ENCODE data around the gene SUMF1. TPM values are rescaled to one million over a fixed set of nuclear protein-coding genes. Genes with fewer than 3 reads are reported as not detected.

The SUMF1 gene
- 35.5 TPM for polyA plus RNA-seq (2013, experiment 1 of 2)
- polyA plus RNA-seq (2013, experiment 2 of 2), result 37.0 TPM

- H4K8ac ChIP-seq (ENCODE audit: low read length), result peak within 1 kb of the TSS; percentile 99
- H3K4me3 ChIP-seq (ENCODE audit: insufficient read depth in 1 of 2, low read depth in 1 of 2, low read length in 2 of 2), result peak within 1 kb of the TSS; percentile 89 to 97
- H3K23ac ChIP-seq (ENCODE audit: low read length in 2 of 2), result no peak within 1 kb of the TSS
- H2AK5ac ChIP-seq (ENCODE audit: low read length, severe bottlenecking), result no peak within 1 kb of the TSS
- no peak within 1 kb of the TSS for H3K27ac ChIP-seq (ENCODE audit: low read length, poor library complexity, severe bottlenecking)
- peak within 1 kb of the TSS; percentile 78 for H2AFZ ChIP-seq (ENCODE audit: low read depth, low read length)
- H3K4me2 ChIP-seq (ENCODE audit: low read length, poor library complexity, severe bottlenecking), result peak within 1 kb of the TSS; percentile 62
- no peaks in the 10 kb centered on the region for H3K36me3 ChIP-seq (ENCODE audit: control insufficient read depth in 1 of 2, insufficient read depth in 2 of 2, low read depth in 1 of 2, low read length in 2 of 2)
- peak within 1 kb of the TSS; percentile 80 to 93 for H3K4ac ChIP-seq (ENCODE audit: low read depth in 1 of 2, low read length in 2 of 2)
- H3K79me1 ChIP-seq (replicated peaks; ENCODE audit: low read length, poor library complexity, severe bottlenecking), result peaks cover 17% of the 10 kb centered on the region
- H2BK5ac ChIP-seq (ENCODE audit: low read depth, low read length, poor library complexity, severe bottlenecking), result no peak within 1 kb of the TSS
- peak; percentile 74 for DNase-seq
- WGBS, result 2% methylated on average over 37 of the region's 47 CpGs
- H3K27me3 ChIP-seq (ENCODE audit: control insufficient read depth in 1 of 2, insufficient read depth in 1 of 2, low read length in 2 of 2), result peaks cover 8 to 19% of the 10 kb centered on the region in 2 experiments
- peak within 1 kb of the TSS; percentile 78 to 97 for H3K18ac ChIP-seq (ENCODE audit: low read depth in 1 of 2, low read length in 2 of 2)
- H3K4me1 ChIP-seq (ENCODE audit: control insufficient read depth, insufficient read depth, low read depth, low read length), result peaks cover 2% of the 10 kb centered on the region
- H2BK120ac ChIP-seq (ENCODE audit: low read depth, low read length), result no peak within 1 kb of the TSS
- H3K9ac ChIP-seq (ENCODE audit: low read length), result peak within 1 kb of the TSS; percentile 90
- peak within 1 kb of the TSS; percentile 82 for H2BK15ac ChIP-seq (ENCODE audit: low read depth, poor library complexity, severe bottlenecking)
- peak within 1 kb of the TSS in 1 of 2 experiments; percentile 73 for H3K14ac ChIP-seq (ENCODE audit: low read length in 2 of 2)
- H2BK12ac ChIP-seq (ENCODE audit: low read length in 2 of 2), result no peak within 1 kb of the TSS
- peak within 1 kb of the TSS; percentile 85 for H4K91ac ChIP-seq (ENCODE audit: low read length)
- no peaks in the 10 kb centered on the region for H3K9me3 ChIP-seq (ENCODE audit: control insufficient read depth, low read length)
These were observed at the start of gene SUMF1 for GRCh38 chr3:4466741-4467521. Gene SUMF1 (minus strand): TSS chr3:4467269. CDS start chr3:4467245, 24 bp downstream.

- no peak overlapping the region for H3K4me2 ChIP-seq (ENCODE audit: low read length, poor library complexity, severe bottlenecking)
- no peak overlapping the region for H2BK12ac ChIP-seq (ENCODE audit: low read length in 2 of 2)
- no peaks in the 10 kb centered on the region for H3K36me3 ChIP-seq (ENCODE audit: control insufficient read depth in 1 of 2, insufficient read depth in 2 of 2, low read depth in 1 of 2, low read length in 2 of 2)
- H3K14ac ChIP-seq (ENCODE audit: low read length in 2 of 2), result no peak overlapping the region
- H2AK5ac ChIP-seq (ENCODE audit: low read length, severe bottlenecking), result no peak overlapping the region
- no peak for DNase-seq
- H2AFZ ChIP-seq (ENCODE audit: low read depth, low read length), result no peak overlapping the region
- no peaks in the 10 kb centered on the region for H3K9me3 ChIP-seq (ENCODE audit: control insufficient read depth, low read length)
- no peak overlapping the region for H4K91ac ChIP-seq (ENCODE audit: low read length)
- peaks cover 0 to 11% of the 10 kb centered on the region in 2 experiments for H3K27me3 ChIP-seq (ENCODE audit: control insufficient read depth in 1 of 2, insufficient read depth in 1 of 2, low read length in 2 of 2)
- no peak overlapping the region for H3K4me3 ChIP-seq (ENCODE audit: insufficient read depth in 1 of 2, low read depth in 1 of 2, low read length in 2 of 2)
- no peak overlapping the region for H3K18ac ChIP-seq (ENCODE audit: low read depth in 1 of 2, low read length in 2 of 2)
- H3K27ac ChIP-seq (ENCODE audit: low read length, poor library complexity, severe bottlenecking), result no peak overlapping the region
- H3K4ac ChIP-seq (ENCODE audit: low read depth in 1 of 2, low read length in 2 of 2), result no peak overlapping the region
- H2BK5ac ChIP-seq (ENCODE audit: low read depth, low read length, poor library complexity, severe bottlenecking), result no peak overlapping the region
- peaks cover 3% of the 10 kb centered on the region for H3K4me1 ChIP-seq (ENCODE audit: control insufficient read depth, insufficient read depth, low read depth, low read length)
- no peak overlapping the region for H2BK120ac ChIP-seq (ENCODE audit: low read depth, low read length)
- no peak overlapping the region for H3K23ac ChIP-seq (ENCODE audit: low read length in 2 of 2)
- H4K8ac ChIP-seq (ENCODE audit: low read length), result no peak overlapping the region
- no peak overlapping the region for H2BK15ac ChIP-seq (ENCODE audit: low read depth, poor library complexity, severe bottlenecking)
- WGBS, result 99% methylated on average over 7 of the region's 7 CpGs
- no peaks in the 10 kb centered on the region for H3K79me1 ChIP-seq (replicated peaks; ENCODE audit: low read length, poor library complexity, severe bottlenecking)
- no peak overlapping the region for H3K9ac ChIP-seq (ENCODE audit: low read length)
These were observed 49.0 kb upstream of the SUMF1 start for GRCh38 chr3:4515916-4516579.

- no peak overlapping the region for H3K23ac ChIP-seq (ENCODE audit: low read length in 2 of 2)
- H3K79me1 ChIP-seq (replicated peaks; ENCODE audit: low read length, poor library complexity, severe bottlenecking), result no peaks in the 10 kb centered on the region
- no peak overlapping the region for H2BK120ac ChIP-seq (ENCODE audit: low read depth, low read length)
- no peak overlapping the region for H4K91ac ChIP-seq (ENCODE audit: low read length)
- no peak overlapping the region for H2BK5ac ChIP-seq (ENCODE audit: low read depth, low read length, poor library complexity, severe bottlenecking)
- H3K4ac ChIP-seq (ENCODE audit: low read depth in 1 of 2, low read length in 2 of 2), result no peak overlapping the region
- H2BK12ac ChIP-seq (ENCODE audit: low read length in 2 of 2), result no peak overlapping the region
- peaks cover 0 to 11% of the 10 kb centered on the region in 2 experiments for H3K27me3 ChIP-seq (ENCODE audit: control insufficient read depth in 1 of 2, insufficient read depth in 1 of 2, low read length in 2 of 2)
- H3K9ac ChIP-seq (ENCODE audit: low read length), result no peak overlapping the region
- 83% methylated on average over 1 of the region's 1 CpG for WGBS
- no peak overlapping the region for H2AK5ac ChIP-seq (ENCODE audit: low read length, severe bottlenecking)
- H3K14ac ChIP-seq (ENCODE audit: low read length in 2 of 2), result no peak overlapping the region
- no peak overlapping the region for H2BK15ac ChIP-seq (ENCODE audit: low read depth, poor library complexity, severe bottlenecking)
- peak overlapping the region in 1 of 2 experiments; percentile 2 for H3K18ac ChIP-seq (ENCODE audit: low read depth in 1 of 2, low read length in 2 of 2)
- peaks cover 3% of the 10 kb centered on the region for H3K4me1 ChIP-seq (ENCODE audit: control insufficient read depth, insufficient read depth, low read depth, low read length)
- H3K4me3 ChIP-seq (ENCODE audit: insufficient read depth in 1 of 2, low read depth in 1 of 2, low read length in 2 of 2), result no peak overlapping the region
- H3K27ac ChIP-seq (ENCODE audit: low read length, poor library complexity, severe bottlenecking), result no peak overlapping the region
- no peaks in the 10 kb centered on the region for H3K9me3 ChIP-seq (ENCODE audit: control insufficient read depth, low read length)
- H2AFZ ChIP-seq (ENCODE audit: low read depth, low read length), result no peak overlapping the region
- DNase-seq, result no peak
- no peak overlapping the region for H4K8ac ChIP-seq (ENCODE audit: low read length)
- H3K4me2 ChIP-seq (ENCODE audit: low read length, poor library complexity, severe bottlenecking), result no peak overlapping the region
- no peaks in the 10 kb centered on the region for H3K36me3 ChIP-seq (ENCODE audit: control insufficient read depth in 1 of 2, insufficient read depth in 2 of 2, low read depth in 1 of 2, low read length in 2 of 2)
These were observed 47.8 kb upstream of the SUMF1 start for GRCh38 chr3:4514916-4515315.

- H3K9me3 ChIP-seq (ENCODE audit: control insufficient read depth, low read length), result no peaks in the 10 kb centered on the region
- no peak overlapping the region for H2AFZ ChIP-seq (ENCODE audit: low read depth, low read length)
- H4K8ac ChIP-seq (ENCODE audit: low read length), result no peak overlapping the region
- H3K4me2 ChIP-seq (ENCODE audit: low read length, poor library complexity, severe bottlenecking), result no peak overlapping the region
- 83% methylated on average over 5 of the region's 5 CpGs for WGBS
- no peak overlapping the region for H3K4ac ChIP-seq (ENCODE audit: low read depth in 1 of 2, low read length in 2 of 2)
- no peak overlapping the region for H2AK5ac ChIP-seq (ENCODE audit: low read length, severe bottlenecking)
- peaks cover 3% of the 10 kb centered on the region for H3K4me1 ChIP-seq (ENCODE audit: control insufficient read depth, insufficient read depth, low read depth, low read length)
- H3K9ac ChIP-seq (ENCODE audit: low read length), result no peak overlapping the region
- H3K27me3 ChIP-seq (ENCODE audit: control insufficient read depth in 1 of 2, insufficient read depth in 1 of 2, low read length in 2 of 2), result peaks cover 0 to 11% of the 10 kb centered on the region in 2 experiments
- no peak for DNase-seq
- H3K18ac ChIP-seq (ENCODE audit: low read depth in 1 of 2, low read length in 2 of 2), result no peak overlapping the region
- H2BK12ac ChIP-seq (ENCODE audit: low read length in 2 of 2), result no peak overlapping the region
- H3K23ac ChIP-seq (ENCODE audit: low read length in 2 of 2), result no peak overlapping the region
- H4K91ac ChIP-seq (ENCODE audit: low read length), result no peak overlapping the region
- H3K79me1 ChIP-seq (replicated peaks; ENCODE audit: low read length, poor library complexity, severe bottlenecking), result no peaks in the 10 kb centered on the region
- H3K27ac ChIP-seq (ENCODE audit: low read length, poor library complexity, severe bottlenecking), result no peak overlapping the region
- no peak overlapping the region for H3K14ac ChIP-seq (ENCODE audit: low read length in 2 of 2)
- H3K36me3 ChIP-seq (ENCODE audit: control insufficient read depth in 1 of 2, insufficient read depth in 2 of 2, low read depth in 1 of 2, low read length in 2 of 2), result no peaks in the 10 kb centered on the region
- H2BK120ac ChIP-seq (ENCODE audit: low read depth, low read length), result no peak overlapping the region
- H2BK5ac ChIP-seq (ENCODE audit: low read depth, low read length, poor library complexity, severe bottlenecking), result no peak overlapping the region
- H2BK15ac ChIP-seq (ENCODE audit: low read depth, poor library complexity, severe bottlenecking), result no peak overlapping the region
- no peak overlapping the region for H3K4me3 ChIP-seq (ENCODE audit: insufficient read depth in 1 of 2, low read depth in 1 of 2, low read length in 2 of 2)
These were observed 47.3 kb upstream of the SUMF1 start for GRCh38 chr3:4514321-4514720.
